GM13976 (cell line): ENCODE data around the gene FREM3.
"Not testable (repeated sequence)": the region's sequence is repeated elsewhere in the genome, so short reads cannot be mapped to it uniquely, and the experiment has no call there.

ENCODE experiments used
- DNase-seq: peaks from one replicate; pipeline ENCODE4 v3.0.0; 2012; ENCODE audit warnings: low spot score
- in situ Hi-C: fragments of 300-500 bp; cut with MboI; formaldehyde crosslinking; loops from one replicate; pipeline ENCODE4 v1.12.0; 2022; ENCODE audit warnings: low sequenced_read_pairs, mixed read lengths, inconsistent platforms; ENCODE audit not compliant: unreplicated experiment
- TF ChIP-seq, protein P1 (sequence below): IDR thresholded peaks from 2 replicates; pipeline ENCODE4 v1.5.1; 2012; ENCODE audit warnings: borderline replicate concordance, mild to moderate bottlenecking; ENCODE audit not compliant: insufficient read depth; ENCODE audit errors: extremely low read depth, missing control alignments, control extremely low read depth

The FREM3 gene

DNA sequence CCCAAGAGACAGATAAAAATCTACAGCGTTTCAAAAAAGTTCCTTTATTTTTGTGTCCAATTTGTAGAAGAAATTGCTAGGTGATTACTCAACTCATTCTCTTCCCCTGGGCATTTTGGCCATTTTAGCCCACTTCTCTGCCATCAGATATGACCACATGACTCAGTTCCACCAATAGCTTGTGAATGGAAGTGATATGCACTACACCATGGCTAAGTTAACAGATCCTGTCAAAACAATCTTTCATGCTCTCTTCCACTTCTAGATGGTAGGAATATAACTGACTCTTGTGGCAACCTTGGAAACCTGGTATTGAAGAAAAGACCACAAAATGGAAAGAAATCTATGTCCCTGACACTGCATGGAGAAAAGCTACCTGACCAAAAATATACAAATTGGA, 26.2 kb upstream of the FREM3 start:
- in situ Hi-C loops, result no loop called here
- TF ChIP-seq, protein P1, sequence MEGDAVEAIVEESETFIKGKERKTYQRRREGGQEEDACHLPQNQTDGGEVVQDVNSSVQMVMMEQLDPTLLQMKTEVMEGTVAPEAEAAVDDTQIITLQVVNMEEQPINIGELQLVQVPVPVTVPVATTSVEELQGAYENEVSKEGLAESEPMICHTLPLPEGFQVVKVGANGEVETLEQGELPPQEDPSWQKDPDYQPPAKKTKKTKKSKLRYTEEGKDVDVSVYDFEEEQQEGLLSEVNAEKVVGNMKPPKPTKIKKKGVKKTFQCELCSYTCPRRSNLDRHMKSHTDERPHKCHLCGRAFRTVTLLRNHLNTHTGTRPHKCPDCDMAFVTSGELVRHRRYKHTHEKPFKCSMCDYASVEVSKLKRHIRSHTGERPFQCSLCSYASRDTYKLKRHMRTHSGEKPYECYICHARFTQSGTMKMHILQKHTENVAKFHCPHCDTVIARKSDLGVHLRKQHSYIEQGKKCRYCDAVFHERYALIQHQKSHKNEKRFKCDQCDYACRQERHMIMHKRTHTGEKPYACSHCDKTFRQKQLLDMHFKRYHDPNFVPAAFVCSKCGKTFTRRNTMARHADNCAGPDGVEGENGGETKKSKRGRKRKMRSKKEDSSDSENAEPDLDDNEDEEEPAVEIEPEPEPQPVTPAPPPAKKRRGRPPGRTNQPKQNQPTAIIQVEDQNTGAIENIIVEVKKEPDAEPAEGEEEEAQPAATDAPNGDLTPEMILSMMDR, result no peak

DNA sequence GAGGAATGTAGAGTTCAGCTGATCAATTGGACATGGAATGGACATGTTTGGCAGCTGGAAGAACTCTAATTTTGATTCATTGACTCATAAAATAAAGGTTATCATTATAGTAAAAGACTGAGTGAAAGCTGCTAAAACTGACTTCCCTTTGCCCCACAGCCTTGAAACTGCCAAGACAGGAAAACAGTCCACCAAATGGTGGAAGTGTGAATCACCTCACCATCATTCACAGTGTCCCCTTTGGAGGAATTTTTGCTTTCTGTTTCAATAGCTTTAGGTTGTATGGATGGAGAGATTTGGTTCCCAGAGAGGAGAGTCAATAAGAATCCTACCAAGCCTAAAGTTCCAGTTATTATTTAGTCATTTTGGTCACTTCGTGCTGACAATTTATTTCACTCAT, 20.8 kb upstream of the FREM3 start:
- DNase-seq, result no peak
- in situ Hi-C loops, result no loop called here
- TF ChIP-seq, protein P1, result no peak

More for the DNA sequence above, 26.2 kb upstream of the FREM3 start:
- no peak for DNase-seq

DNA sequence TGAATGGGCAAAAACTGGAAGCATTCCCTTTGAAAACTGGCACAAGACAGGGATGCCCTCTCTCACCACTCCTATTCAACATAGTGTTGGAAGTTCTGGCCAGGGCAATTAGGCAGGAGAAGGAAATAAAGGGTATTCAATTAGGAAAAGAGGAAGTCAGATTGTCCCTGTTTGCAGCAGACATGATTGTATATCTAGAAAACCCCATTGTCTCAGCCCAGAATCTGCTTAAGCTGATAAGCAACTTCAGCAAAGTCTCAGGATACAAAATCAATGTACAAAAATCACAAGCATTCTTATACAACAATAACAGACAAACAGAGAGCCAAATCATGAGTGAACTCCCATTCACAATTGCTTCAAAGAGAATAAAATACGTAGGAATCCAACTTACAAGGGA, 18.3 kb upstream of the FREM3 start:
- in situ Hi-C loops, DNase-seq: not testable (repeated sequence)

DNA sequence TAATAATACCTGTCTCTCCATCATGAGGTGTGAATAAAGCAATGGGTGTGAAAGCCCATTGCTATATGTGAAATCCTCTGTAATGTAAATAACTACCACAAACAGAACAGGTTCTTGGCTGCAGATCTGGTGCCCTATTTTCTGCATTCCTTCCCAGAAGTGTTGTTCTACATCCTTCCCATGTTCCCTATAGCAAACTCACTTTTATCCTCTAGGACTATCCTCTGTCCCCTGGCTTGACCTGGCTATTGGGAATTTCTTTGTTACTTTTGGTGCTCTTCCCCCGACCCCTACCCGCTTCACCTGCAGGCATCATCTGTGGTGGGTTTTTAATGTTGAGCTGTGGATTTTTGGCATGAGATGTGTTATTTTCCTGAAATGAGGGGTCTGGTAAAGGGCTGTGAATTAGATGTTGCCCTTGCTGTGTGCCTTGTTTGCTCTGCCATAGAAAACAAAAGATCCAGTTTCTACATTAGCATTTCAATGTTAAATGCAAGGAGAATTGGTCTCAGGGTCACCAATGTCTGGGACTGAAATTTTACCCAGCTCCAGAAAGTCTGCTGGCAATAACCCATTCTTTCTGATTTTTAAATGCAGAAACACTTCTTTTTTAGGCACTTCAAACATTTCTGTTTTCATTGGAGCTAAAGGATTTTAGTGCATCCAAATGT, 13.6 kb upstream of the FREM3 start:
- TF ChIP-seq, protein P1, result no peak
- no peak for DNase-seq
- in situ Hi-C loops, result no loop called here

DNA sequence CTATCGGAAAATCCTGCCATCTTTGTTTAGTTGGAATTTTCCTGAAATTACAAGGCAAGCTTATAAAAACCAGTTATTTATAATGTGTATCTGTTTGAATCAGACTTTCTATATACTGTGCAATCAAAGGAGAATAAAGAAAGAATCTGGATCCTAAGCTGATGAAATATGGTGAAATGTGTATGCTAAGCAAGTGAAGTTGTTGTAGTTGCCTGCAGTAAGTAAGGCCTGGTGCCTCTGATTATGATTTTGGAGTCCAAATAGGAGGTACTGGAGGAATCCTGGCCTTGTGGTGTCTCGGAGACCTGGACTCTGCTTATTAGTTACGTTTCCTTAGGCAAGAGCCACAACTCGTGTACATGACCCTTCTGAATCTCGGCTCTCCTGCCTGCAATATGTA, 13.1 kb upstream of the FREM3 start:
- TF ChIP-seq, protein P1, result no peak
- in situ Hi-C loops, result no loop called here
- no peak for DNase-seq

DNA sequence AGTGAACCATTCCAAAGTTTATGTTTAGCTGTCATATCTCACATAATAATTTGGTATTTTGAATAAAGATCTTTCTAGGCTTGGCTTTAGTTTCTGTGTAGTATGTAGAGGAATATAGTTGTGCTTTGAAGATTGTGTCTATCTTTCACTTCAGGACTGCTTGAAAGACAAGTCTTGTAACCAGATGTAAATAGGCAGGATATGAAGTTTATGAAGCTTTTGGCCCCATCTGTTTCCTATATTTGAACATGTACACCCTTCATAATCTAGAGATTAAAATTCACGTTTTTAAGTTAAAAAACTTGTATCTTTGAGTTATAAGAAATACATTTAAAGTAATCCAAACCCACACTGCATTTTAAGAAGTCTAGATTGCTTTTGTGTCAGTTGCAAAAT, 11.7 kb upstream of the FREM3 start:
- TF ChIP-seq, protein P1, result no peak
- in situ Hi-C loops, result no loop called here

DNA sequence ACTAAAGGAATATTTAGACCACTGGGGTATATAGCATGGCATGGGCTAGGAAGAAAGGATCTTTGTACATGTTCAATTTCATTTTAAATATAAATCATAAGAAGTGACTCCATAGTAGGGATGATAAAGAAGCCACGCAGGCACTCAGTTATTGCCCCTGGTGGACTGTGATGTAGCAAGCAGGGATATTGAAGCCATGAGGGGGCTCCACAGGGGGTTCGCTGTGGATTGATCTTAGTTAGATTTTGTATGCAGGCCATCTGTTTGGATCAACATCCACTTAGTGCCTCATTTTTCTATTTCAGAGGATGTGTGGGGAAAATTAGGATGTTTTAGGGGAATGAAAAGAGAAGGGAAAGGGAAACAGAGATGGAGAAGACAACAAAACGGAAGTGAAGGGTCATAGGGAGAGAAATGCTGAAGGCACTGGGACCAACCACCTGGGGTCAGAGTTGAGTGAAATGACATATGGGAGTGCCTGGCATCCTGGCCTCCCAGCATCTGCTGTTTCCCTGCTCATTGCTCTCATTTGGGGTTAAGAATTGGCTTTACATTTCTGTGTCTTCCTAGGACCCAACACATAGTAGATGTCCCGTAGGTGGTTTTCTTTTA, 11.2 kb upstream of the FREM3 start:
- no peak for DNase-seq
- TF ChIP-seq, protein P1, result no peak
- in situ Hi-C loops, result no loop called here

More for the DNA sequence above, 11.7 kb upstream of the FREM3 start:
- DNase-seq, result no peak
